HG02588 (cell line): ENCODE measurements around the gene TAGAP.
"Not testable (repeated sequence)": the region's sequence is repeated elsewhere in the genome, so short reads cannot be mapped to it uniquely, and the experiment has no call there.

Source experiments
- ATAC-seq: cut with Tn5 transposase; IDR thresholded peaks from one replicate; pipeline ENCODE4 v1.9.1; 2021; ENCODE audit warnings: mild to moderate bottlenecking, moderate library complexity; ENCODE audit not compliant: unreplicated experiment

TAGAP gene

DNA sequence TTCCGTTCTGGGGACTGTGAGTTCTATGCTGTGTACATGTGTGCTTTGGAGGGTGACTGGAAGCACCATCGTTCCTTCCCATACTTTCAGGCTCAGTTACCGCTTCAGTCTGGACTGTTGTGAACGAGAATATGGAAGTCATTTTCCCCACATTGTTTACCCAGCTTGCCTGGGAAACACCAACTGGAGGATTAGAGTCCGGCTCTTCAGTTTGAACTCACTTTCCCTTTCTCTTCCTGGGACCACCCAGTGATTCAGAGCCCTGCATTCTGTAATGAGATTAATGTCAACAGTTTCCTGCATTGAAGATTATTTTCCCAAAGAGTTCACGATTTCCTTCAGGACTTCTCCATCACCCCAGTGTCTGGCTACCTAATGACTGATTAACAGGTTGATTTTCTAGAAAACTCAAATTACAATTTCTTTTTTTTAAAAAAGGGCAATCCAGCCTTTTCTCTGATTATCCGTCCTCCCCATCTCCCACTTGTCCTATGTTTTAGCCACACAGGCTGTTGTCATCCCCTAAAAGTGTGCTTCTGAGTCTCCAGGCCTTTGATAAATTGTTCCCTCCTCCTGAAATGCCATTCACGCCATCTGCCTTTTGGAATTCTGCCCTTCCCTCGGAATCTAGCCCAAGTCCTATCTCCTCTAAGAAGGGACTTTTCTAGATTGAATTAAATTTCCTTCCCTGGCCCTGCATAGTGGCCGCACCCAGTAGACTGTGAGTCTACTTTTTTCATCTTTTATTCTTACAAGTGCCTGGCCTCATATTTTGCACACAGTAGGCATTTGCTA is 3.3 kb upstream of the TAGAP start:
- no peak for ATAC-seq

DNA sequence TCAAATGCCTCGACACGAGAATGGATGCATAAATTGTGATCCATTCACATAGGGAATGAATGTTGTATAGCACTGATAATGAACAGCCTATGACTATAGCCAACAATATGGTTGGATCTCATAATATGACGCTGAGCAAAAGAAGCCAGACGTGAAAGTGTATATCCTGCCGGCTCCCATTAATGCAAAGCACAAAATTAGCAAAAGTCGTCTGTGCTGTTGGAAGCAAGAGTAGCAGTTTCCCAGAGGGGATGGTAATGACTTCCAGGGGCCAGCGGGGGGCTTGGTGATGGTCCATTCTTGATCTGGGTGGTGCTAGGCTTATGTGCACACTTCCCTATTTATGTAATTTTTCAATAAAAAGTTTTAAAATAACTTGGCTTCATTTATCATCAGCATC is 1.0 kb upstream of the TAGAP start:
- no peak for ATAC-seq

DNA sequence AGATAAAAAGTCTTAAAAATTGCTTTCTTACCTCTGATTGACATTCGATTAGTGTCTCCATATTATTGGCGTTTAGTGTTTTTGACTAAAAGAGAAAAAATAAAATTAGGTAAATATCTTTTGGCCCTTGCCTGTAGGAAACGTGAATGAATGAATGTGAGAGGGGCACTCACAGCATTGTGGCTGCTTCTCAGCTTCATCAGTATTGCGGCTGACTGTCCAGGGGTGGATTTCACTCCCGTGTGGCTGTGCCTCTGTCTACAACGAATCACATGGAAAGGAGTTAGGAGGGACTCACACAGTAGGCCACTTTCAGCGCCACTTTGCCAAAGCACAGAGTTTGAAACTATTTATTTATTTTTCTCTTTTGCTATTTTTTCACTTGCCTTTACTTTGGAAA is 844 bp downstream of the TAGAP start:
- no peak for ATAC-seq

DNA sequence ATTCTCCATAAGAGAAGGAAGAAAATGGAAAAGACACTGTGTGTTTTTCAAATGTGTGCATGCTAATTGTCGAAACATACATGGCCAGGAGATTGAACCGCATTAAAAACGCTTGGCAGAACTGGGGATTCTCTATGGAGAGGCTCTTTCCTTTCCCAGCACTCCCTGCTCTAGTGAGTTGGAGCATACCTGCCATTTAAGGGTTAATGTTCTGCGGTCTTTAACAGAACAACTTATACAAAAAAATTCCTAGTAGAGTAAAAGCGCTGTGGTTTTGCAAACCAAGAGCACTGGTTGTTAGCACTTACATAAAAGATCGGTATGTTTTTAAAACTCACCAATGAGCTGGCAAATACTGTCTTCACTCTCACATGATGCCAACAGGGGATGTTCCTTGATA is 1.5 kb downstream of the TAGAP start:
- ATAC-seq = no peak

DNA sequence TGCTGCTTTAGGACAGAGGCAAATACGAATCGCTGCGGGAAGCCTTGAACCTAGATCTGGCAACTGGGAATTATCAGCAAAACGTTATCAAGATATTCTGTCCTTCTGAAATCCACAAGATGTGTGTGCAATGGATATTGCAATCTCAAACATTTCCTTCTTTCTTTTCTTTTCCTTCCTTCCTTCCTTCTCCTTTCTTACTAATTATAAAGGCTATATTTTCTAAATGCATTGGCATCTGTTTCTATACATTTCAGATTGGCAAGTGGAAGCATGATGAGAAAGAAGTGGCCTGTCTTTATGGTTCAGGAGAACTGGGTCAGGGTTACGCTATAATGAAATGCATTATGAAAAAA is 2.0 kb downstream of the TAGAP start:
- ATAC-seq = no peak

DNA sequence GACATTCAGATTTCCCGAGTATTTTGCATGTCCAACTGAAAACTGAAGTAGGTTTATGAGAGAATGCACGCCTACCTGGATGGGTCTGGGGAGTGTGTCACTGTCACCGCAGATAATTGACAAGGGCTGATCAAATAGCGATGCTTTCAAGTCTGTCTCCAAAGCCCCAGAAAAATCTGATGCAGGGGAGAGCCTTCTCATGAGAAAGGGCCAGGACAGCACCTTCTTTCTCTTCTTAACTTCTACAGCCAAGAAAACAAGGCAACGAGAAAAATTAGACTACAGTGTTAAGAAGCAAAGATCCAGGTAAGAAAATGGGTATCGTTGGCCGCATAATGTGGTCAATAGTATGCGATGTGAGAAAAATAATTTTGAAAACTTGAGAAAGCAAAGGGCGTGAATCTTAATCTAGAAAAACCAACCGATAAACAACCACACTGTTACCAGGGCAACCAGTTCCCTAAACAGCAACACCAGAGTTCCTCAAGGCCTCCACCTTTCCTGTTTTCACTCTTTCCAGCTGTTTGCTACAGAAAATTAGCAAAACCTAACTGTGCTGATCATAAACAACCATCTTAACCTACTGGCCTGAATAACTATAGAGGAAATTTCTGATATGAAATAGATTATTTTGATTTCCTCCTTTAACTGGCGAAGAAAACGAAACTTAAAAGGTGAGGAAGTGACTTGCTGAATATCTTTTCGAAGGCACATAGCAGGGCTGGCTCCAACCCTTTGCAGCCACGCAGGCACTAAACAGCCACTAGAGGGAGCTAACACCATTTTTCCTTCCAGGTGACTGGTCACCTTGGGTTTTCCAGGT is 2.6 kb downstream of the TAGAP start:
- ATAC-seq = peak; percentile 34

DNA sequence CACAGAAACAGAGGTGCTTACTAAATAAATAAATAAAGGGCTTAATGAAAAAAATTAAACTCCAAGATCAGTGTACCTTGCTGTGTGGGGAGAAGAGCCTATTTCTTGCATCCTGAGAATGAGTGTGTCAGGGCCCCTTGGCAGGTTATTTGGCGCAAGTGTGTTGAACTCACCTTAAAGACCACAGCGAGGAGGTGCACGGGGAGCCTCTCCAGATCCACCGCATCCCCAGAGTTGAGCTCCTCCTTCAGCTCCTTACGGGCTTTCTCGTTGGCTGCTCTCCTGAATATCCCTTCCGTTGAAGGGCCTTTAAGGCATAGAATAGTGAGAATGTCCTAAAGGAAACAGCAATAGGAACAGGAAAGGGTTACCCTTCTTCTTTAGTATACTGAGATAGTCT is 3.6 kb downstream of the TAGAP start:
- ATAC-seq = no peak

DNA sequence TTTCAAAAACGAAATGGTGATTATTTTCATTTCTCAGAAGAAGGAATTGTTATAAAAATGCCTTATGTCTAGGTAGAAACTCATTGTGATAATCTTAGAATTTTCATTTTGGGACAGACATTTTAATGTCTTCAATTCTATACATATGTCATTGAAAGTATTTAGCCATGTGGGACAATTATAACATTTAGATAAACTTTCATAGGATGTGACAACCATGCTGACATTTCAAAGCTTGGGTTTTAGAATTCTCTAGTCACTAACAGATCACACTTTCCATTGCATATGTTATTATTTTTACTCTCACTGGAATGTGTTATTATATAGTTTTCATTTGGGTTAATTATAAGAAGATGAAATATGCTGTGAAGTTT is 4.9 kb downstream of the TAGAP start:
- ATAC-seq = no peak

DNA sequence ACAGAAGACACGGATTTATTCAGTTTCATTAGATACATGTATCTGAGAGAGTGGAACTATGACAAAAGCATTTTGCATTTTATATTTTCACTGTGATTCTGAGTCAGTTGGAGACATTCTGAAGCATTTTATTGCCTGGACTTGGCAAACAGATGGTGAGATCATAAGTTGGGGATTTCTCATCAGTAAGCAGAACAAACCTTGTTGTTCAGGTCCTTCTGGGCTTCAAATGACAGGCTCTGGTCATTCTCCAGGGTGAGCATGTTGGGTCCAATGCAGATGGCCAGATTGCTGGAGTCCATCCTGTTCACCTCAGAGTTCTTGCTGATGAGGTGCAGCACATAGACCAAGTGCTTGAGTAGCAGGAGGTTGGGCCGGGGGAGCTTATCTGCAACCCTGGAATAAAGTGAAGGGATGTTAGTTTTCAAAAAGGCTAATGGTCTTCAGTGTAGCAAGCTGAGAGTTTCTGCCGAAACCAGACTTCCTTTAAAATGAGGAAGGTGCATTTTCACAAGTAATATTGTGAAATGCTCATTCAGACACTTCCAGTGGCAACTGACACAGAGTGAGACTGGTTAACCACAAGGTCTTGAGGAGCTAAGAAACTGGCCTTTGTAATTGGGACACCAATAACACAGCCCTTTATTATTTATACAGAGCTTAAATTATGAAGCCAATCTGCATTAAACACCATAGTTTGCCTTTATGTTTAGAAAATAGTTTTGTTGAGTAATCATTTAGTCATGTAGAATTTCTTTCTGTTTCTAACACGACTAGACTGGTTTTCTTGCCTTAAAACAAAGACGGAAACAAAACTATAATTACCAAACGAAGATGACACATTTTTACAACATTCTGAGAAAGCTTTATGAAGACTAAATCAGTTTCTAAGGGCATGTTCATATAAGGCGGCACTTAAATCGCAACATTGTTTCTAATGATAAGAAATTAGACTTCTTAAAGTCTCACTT is 5.6 kb downstream of the TAGAP start:
- peak; percentile 84 for ATAC-seq

DNA sequence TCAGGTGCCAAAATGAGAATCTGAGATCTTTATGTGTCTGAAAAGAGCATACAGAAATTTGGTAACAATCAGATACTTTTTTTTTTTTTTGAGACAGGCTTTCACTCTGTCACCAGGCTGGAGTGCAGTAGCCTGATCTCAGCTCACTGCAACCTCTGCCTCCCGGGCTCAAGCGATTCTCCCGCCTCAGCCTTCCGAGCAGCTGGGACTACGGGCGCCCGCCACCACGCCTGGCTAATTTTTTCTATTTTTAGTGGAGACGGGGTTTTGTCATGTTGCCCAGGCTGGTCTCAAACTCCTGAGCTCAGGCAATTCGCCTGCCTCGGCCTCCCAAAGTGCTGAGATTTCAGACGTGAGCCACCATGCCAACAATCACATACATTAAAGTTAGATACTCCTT is 6.5 kb downstream of the TAGAP start:
- ATAC-seq = not testable (repeated sequence)

DNA sequence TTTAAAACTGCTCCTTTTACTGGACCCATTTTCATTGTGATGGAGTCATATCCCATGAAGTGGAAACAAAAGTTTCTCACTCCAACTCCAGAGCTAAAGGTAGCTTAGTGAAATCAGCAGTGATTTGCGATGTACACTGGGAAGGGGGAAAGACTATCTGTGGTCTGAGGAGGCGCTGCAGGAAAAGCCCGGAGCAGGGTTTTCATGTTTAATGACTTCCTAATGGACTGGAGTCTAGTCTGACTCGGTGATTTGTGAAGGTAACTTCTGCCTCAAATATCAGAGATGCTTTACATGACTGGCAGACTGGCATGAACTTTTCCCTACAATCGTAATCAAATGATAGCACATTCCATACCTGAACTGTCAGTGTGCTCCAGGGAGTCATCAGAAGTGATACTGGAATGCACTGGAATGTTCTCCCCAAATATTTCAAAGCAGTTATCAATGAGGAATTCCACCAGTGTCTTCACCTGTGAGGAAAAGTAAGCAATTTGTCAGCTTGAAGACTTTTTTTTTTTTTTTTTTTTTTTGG is 7.0 kb downstream of the TAGAP start:
- ATAC-seq = no peak

DNA sequence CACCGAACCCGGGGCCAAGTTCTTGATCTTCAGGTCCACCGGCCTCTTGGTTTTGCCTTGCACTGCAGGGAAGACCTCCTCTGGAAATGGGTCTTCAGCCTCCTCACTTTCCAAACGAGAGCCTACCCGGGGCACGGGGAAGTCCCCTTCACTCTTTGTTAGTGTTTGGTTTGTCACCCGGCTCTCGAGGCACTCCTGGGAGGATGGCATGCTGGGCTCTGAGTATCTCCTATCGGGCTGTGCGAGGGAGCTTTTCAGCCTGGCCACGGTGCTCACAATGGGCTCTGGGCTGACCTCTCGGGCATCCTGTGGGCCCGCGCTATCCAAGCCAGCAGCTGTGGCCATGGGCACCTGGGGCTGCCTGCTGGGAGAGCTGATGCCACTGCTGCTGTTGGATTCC is 8.1 kb downstream of the TAGAP start:
- no peak for ATAC-seq

DNA sequence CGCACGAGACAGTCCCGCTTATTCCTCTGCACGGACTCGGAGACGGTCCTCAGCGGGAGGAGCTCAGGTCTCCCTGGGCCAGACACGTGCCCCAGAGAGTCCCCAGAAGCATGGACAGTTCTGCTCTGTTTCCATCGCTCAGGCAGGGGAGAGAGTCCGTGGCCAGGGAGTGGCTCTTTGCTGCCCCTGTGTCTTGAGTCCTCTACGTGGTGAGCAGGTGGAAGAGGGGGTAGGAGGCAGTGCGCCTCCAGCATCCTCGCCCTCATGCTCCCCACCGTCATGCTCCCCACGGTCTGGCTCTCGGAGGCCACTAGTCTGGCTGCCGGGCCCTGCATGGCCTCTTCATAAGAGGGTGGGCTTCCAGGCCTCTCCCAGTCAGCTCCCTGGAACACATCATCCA is 8.9 kb downstream of the TAGAP start:
- no peak for ATAC-seq

DNA sequence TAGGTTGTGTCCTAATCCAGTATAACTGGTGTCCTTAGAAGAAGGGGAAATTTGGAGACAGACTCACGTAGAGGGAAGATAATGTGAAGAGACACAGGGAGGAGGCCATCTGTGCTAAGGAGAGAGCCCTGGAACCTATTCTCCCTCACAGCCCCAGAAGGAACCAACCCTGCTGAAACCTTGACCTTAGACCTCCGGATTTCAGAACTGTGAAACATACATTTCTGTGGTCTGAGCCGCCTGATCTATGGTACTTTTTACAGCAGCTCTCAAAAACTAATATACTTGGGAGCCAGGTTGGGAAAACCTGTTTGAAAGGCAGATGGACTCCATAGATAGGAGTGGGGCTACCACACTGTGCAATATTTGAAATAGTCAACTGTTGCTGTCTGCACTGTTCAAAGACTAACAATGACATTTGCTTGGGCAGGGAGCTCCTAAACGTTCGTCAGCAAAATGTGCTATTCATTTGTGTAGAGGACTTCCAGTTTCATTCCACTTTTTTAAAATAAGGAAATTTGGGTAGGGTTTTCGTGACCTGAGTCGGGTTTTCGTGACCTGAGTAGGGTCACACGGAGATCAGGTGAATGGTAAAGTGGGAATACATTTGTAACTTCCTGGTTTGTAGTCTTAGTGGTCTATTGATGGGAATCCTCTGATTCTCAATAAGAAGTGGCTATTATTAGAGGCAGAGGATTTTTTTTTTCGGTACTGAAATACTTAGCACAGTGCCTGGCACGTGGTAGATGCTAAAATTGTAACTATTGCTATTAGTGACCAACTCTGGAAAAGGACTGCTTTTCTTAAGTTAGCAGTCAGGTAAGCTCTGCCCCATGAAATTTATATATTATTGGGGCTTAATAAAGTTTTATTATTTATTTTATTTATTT is 11.4 kb downstream of the TAGAP start:
- ATAC-seq = no peak

DNA sequence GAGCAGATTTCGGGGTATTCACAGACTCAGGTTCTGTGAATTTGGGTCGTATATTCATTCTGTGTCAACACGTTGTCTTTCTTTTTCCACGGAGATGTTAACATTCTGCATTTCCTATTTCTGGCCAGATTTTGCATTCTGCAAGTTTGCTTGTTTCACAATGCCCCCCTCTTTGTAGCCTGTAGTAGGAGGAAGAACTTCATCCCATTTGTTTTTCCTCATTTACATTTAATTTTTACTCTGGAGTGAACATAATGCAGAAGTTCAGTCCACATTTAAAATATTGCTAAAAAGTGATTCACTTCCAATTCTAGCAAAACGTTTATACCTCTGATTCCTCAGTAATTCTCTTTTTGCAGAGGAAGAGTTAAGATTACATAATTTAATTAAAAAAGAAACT is 12.9 kb downstream of the TAGAP start:
- ATAC-seq = no peak

DNA sequence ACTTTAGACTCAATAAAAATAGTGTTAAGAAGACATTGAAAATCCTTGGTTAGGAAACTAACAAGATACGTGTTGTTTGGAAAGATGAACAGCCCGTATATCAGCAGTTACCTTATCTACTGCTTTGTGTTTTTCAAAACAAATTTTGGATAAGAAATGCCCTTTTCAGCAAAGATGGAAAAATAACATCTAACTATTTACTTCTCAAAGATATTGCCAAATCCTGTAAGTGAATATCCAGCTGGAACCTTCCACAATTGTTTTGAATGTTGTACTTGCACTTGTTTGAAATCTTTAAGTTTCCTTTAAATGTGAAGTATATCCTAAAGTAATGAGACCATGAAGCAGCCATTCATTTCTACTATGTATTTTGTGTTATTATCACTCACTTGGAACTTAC is 14.6 kb downstream of the TAGAP start:
- no peak for ATAC-seq

DNA sequence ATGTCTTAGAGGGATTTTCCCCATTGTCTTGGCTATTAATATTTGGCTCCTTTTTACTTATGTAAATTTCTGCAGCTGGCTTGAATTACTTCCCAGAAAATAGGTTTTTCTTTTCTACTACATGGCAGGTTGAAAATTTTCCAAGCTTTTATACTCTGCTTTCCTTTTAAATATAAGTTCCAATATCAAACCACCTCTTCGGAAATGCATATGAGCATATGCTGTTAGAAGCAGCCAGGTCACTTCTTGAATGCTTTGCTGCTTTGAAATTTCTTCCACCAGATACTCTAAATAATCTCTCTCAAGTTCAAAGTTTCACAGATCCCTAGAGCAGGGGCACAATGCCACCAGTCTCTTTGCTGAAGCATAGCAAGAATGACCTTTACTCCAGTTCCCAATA is 19.6 kb downstream of the TAGAP start:
- not testable (repeated sequence) for ATAC-seq

DNA sequence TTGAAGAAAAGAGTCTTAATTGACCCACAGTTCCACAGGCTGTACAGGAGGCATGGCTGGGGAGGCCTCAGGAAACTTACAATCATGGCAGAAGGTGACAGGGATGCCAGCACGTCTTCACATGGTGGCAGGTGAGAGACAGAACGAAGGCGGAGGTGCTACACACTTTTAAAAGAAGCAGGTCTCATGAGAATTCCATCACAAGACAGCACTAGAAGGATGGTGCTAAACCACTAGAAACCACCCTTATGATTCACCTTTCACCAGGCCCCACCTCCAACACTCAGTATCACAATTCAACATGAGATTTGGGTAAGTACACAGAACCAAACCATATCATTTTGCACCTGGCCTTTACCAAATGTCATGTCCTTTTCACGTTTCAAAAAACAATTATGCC is 20.9 kb downstream of the TAGAP start:
- no peak for ATAC-seq

DNA sequence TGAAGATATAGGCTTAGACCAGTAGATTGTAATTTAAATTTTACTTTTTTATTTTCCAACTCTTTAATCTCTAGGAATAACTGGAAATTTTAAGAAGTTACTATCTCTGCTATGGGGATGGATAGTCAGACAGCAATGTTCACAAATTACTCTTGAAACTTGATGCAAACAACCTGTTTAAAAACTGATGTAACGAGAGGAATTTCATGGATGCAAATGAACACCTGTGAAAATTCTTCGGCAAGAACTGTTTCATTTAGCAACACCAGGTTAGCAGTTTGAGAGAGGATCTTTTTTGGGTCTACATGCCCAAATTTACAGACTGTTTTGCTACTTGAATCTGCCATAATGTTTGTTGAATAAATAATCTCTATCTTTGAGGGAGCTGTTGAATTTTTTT is 24.8 kb downstream of the TAGAP start:
- no peak for ATAC-seq
